Stimulated activated CD8-positive, alpha-beta memory T cell treated with anti-CD3 and anti-CD28 coated beads, Interleukin-4, amount 100 ng/mL, for 4 hours (primary cell): ENCODE data around the gene CCDC106.

Experiments used
- DNase-seq, 2 donors: peaks; one replicate each; pipeline ENCODE4 v3.0.0-alpha.2; 2020; ENCODE audit warnings: low read depth in 2 of 2, low spot score in 1 of 2

CCDC106 gene

GRCh38 chr19:55647732-55648584, at the start of gene CCDC106:
CCDC106 (plus strand) TSS chr19:55648212; CDS start chr19:55649047, 835 bp downstream.
- no peak for DNase-seq

GRCh38 chr19:55598719-55599467, 49.1 kb upstream of the CCDC106 start:
- peak; percentile 80 for DNase-seq

- peak; percentile 89 to 92 for DNase-seq
Observed at GRCh38 chr19:55599468-55599841, 48.6 kb upstream of the CCDC106 start, which contains the start of gene FIZ1. FIZ1 (minus strand) TSS chr19:55599517; CDS start chr19:55597865, 1,652 bp downstream.

- peak; percentile 54 to 68 for DNase-seq
Observed at GRCh38 chr19:55599842-55600661, 48.0 kb upstream of the CCDC106 start, which contains the start of gene ZNF524. ZNF524 (plus strand) TSS chr19:55600288; CDS start chr19:55602113, 1,825 bp downstream.

GRCh38 chr19:55600662-55601028, 47.4 kb upstream of the CCDC106 start:
- DNase-seq, result no peak

- no peak for DNase-seq
Observed at GRCh38 chr19:55601084-55601483, 46.9 kb upstream of the CCDC106 start.

- no peak for DNase-seq
Observed at GRCh38 chr19:55602104-55603001, 45.7 kb upstream of the CCDC106 start.

- DNase-seq, result no peak
Observed at GRCh38 chr19:55603115-55603514, 44.9 kb upstream of the CCDC106 start.

GRCh38 chr19:55603581-55604292, 44.3 kb upstream of the CCDC106 start:
- no peak for DNase-seq

GRCh38 chr19:55605207-55605636, 42.8 kb upstream of the CCDC106 start:
- peak; percentile 97 to 98 for DNase-seq

GRCh38 chr19:55605637-55606470, 42.2 kb upstream of the CCDC106 start, which contains the start of gene ZNF865:
ZNF865 (plus strand) TSS chr19:55605647; CDS start chr19:55613619, 7,972 bp downstream.
- peak in 1 of 2 donors; percentile 49 for DNase-seq

- DNase-seq, result no peak
Observed at GRCh38 chr19:55606471-55606787, 41.6 kb upstream of the CCDC106 start.

GRCh38 chr19:55606817-55607216, 41.2 kb upstream of the CCDC106 start:
- no peak for DNase-seq

- no peak for DNase-seq
Observed at GRCh38 chr19:55609326-55609725, 38.7 kb upstream of the CCDC106 start.

- no peak for DNase-seq
Observed at GRCh38 chr19:55611300-55611982, 36.6 kb upstream of the CCDC106 start.

GRCh38 chr19:55611983-55612645, 35.9 kb upstream of the CCDC106 start:
- DNase-seq, result no peak

GRCh38 chr19:55613396-55613795, 34.6 kb upstream of the CCDC106 start:
- DNase-seq, result no peak
